Measurements from ENCODE around the gene NT5M.

The NT5M gene

DNA sequence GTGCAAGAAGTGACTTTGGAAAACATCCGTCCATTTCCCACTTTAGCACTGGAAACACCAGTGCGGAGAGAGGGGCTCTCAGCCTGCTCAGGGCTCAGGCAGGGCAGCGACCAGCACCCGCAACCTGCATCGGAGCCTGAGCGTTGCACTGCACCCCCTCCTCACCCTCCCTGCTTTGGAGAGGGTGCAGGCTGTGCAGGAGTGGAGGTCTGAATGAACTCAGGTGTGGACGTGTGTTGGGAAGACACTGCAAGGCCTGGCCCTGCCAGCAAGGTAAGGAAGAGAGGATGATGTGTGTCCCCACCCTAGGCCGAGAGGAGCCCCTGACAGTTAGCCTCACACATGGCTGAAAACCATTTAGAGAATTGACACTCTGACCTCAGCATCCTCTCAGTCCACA, 81.8 kb downstream of the NT5M start:
- H3K4me1 ChIP-seq (ENCODE audit: control insufficient read depth, low read depth, low read length): no peaks in the 10 kb centered on the region
- H3K27me3 ChIP-seq (ENCODE audit: control insufficient read depth, insufficient read depth, low read length): no peaks in the 10 kb centered on the region
- no peak overlapping the region for H3K9ac ChIP-seq (ENCODE audit: low read length)
- H3K4me3 ChIP-seq (ENCODE audit: low read length): no peak overlapping the region
- H3K9me3 ChIP-seq (ENCODE audit: control insufficient read depth, low read depth, low read length): no peaks in the 10 kb centered on the region
- no peak overlapping the region for H3K27ac ChIP-seq (ENCODE audit: low read length)
- H3K36me3 ChIP-seq (ENCODE audit: control insufficient read depth, low read depth, low read length): no peaks in the 10 kb centered on the region

DNA sequence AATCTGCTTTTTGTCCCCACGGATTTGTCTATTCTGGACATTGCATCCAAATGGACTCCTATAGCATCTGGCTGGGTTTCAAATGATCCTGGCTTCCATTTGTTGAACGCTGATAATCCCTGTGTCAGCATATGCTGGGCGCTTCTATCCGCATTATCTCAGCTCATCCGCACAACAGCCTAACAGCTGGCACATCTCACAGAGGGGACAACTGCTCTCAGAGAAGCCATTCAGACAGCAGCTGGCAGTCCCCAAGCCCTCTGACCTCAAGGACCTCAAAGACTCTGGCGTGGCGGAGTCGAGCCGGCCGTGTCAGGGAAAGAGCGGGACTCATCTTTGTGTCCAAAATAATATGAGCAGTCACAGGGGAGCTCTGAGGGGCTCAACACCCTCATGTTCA, 82.3 kb downstream of the NT5M start:
- Histone ChIP-seq H3K9me3 (ENCODE audit: control insufficient read depth, low read depth, low read length) (no peaks in the 10 kb centered on the region), H3K9ac (ENCODE audit: low read length) (no peak overlapping the region), H3K4me1 (ENCODE audit: control insufficient read depth, low read depth, low read length) (no peaks in the 10 kb centered on the region), H3K36me3 (ENCODE audit: control insufficient read depth, low read depth, low read length) (no peaks in the 10 kb centered on the region), H3K27ac (ENCODE audit: low read length) (no peak overlapping the region), H3K4me3 (ENCODE audit: low read length) (no peak overlapping the region), H3K27me3 (ENCODE audit: control insufficient read depth, insufficient read depth, low read length) (no peaks in the 10 kb centered on the region)

DNA sequence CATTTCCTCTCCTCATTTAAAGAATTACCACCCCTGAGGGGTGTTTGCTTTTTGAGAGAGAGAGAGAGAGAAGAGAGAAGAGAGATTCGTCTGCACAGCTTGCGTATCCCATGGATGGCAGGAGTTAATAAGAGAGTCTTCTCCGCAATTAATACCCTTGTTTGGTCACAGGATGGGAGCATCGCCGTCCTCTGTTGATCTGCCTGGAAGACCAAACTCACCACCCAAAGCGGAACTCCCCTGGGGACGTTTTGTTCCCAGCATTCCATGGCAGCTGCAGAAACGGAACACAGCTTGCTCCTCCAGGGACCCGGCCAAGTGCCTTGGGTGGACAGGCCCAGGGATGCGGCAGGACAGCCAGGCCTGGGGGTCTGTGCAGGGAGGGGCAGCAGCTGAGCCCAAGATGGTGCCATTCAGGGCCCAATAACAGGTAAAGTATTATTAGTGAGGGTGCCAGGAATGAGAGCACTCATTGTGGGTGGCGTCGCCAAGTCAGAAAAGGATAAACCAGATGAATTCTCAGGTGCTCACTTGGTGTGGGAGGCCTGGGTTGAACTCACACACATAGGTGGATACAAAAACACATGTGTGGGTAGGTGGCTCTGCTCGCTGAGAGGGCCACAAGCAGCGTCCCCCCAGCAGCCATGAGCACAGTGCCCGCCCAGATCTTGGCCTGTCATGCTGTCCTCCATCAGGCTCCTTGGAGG, 83.1 kb downstream of the NT5M start:
- H3K4me1 ChIP-seq (ENCODE audit: control insufficient read depth, low read depth, low read length): no peaks in the 10 kb centered on the region
- H3K9me3 ChIP-seq (ENCODE audit: control insufficient read depth, low read depth, low read length): no peaks in the 10 kb centered on the region
- H3K9ac ChIP-seq (ENCODE audit: low read length): no peak overlapping the region
- no peaks in the 10 kb centered on the region for H3K27me3 ChIP-seq (ENCODE audit: control insufficient read depth, insufficient read depth, low read length)
- no peak overlapping the region for H3K4me3 ChIP-seq (ENCODE audit: low read length)
- no peak overlapping the region for H3K27ac ChIP-seq (ENCODE audit: low read length)
- H3K36me3 ChIP-seq (ENCODE audit: control insufficient read depth, low read depth, low read length): no peaks in the 10 kb centered on the region

DNA sequence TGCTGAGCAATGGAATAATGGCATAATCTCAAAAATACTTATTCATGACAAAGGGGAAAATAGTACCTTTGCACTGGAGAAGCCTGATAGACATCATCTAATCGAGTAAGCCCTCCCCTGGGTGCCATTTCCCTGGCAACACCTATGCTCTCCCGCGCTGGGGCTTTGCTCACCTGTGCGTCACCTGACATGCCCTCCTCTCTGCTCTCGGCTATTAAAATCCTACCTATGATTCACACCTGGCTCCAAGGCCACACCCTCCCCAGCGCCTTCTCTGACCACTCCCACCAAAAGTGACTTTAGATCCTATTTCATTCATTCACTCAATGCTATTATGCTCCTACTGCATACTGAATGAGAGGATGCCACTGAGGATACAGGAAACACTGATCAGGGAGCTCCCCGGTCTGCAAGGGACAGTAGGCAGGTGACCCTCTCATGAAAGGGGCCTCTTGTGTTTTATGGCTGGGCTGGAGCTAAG, 83.9 kb downstream of the NT5M start:
- Histone ChIP-seq H3K36me3 (ENCODE audit: control insufficient read depth, low read depth, low read length) (no peaks in the 10 kb centered on the region), H3K27ac (ENCODE audit: low read length) (no peak overlapping the region), H3K9ac (ENCODE audit: low read length) (no peak overlapping the region)

DNA sequence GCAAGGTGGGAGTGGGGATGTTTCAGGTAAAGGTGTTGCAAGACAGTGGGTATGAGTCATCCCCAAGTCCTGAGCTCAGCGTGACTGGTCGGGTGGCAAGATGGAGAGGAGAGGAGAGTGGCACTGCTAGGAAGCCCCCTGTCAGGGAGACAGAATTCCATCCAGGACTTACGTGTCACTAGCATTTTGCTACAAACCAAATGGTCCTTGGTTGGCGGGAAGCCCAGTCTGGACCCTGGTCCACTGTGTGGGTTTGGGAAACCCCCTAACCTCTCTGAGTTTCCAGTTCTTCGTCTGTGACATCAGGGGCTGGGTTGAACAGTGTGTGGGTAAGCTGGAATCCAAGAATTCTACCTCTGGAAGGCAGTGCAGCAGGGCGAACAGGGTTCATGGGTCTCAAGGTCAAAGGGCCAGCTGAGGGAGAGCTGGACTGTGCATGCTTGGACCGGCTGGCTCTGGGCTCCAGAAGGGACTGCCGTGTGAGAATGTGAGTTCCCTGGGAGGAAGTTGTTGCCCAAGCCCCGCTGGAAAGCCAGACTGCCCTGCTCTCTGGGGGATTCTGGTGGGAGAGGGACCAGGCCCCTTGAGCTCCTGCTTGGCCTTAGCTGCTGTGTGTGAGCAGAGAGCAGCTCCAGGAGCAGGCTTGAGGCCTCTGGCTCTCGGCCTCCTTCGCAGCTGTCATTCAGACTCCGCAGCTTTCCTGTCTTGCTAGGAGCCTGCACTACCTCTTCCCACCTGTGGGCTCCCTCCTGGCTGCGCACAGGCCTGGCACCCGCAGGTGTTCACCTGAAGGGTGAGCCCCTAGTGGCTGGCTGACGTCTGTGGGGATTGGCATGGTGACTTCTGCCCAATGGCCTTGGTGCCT, 84.6 kb downstream of the NT5M start:
- Histone ChIP-seq H3K9ac (ENCODE audit: low read length) (no peak overlapping the region), H3K4me1 (ENCODE audit: control insufficient read depth, low read depth, low read length) (no peaks in the 10 kb centered on the region), H3K9me3 (ENCODE audit: control insufficient read depth, low read depth, low read length) (no peaks in the 10 kb centered on the region), H3K4me3 (ENCODE audit: low read length) (no peak overlapping the region), H3K27ac (ENCODE audit: low read length) (no peak overlapping the region), H3K36me3 (ENCODE audit: control insufficient read depth, low read depth, low read length) (no peaks in the 10 kb centered on the region), H3K27me3 (ENCODE audit: control insufficient read depth, insufficient read depth, low read length) (no peaks in the 10 kb centered on the region)

More for the DNA sequence above, 83.9 kb downstream of the NT5M start:
- no peaks in the 10 kb centered on the region for H3K9me3 ChIP-seq (ENCODE audit: control insufficient read depth, low read depth, low read length)
- no peaks in the 10 kb centered on the region for H3K27me3 ChIP-seq (ENCODE audit: control insufficient read depth, insufficient read depth, low read length)
- no peaks in the 10 kb centered on the region for H3K4me1 ChIP-seq (ENCODE audit: control insufficient read depth, low read depth, low read length)
- H3K4me3 ChIP-seq (ENCODE audit: low read length): no peak overlapping the region

DNA sequence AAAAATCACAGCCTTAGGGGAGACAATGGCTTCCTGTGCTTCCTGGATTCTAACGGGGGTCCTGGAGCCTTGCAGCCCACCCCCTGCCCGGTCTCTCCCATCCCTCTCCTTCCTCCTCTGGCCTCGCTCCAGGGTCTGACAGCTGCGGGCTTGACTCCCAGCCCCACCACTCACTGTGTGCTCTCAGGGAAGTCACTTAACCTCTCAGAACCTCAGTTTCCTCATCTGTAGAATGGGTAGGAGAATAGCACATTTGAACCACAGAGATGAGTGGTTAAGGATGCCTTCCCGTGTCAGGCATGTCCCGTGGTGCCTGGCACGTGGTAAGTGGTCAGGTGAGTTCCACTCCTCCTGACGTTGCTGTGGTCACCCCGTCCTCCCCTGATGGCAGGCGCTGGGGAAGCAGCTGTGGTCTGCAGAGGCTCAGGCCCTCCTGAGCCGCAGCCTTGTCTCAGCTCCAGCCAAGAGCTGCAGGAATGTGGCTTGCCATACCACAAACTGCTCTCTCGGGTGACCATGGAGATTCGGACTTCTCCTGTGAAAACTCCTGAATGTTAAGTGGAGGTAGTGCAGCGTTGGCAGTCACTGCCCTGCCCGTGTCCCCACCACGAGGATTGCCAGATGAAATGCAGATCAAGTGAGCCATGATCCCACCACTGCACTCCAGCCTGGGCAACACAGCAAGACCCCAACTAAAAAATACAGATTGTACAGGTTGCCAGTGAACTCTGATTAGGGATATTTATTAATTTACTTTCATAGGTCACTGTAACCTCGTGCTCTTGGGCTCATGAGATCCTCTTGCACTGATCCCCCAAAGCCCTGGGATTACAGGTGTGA, 85.7 kb downstream of the NT5M start:
- no peaks in the 10 kb centered on the region for H3K4me1 ChIP-seq (ENCODE audit: control insufficient read depth, low read depth, low read length)
- no peak overlapping the region for H3K27ac ChIP-seq (ENCODE audit: low read length)
- H3K9me3 ChIP-seq (ENCODE audit: control insufficient read depth, low read depth, low read length): no peaks in the 10 kb centered on the region
- H3K36me3 ChIP-seq (ENCODE audit: control insufficient read depth, low read depth, low read length): no peaks in the 10 kb centered on the region
- no peaks in the 10 kb centered on the region for H3K27me3 ChIP-seq (ENCODE audit: control insufficient read depth, insufficient read depth, low read length)
- no peak overlapping the region for H3K9ac ChIP-seq (ENCODE audit: low read length)
- no peak overlapping the region for H3K4me3 ChIP-seq (ENCODE audit: low read length)

DNA sequence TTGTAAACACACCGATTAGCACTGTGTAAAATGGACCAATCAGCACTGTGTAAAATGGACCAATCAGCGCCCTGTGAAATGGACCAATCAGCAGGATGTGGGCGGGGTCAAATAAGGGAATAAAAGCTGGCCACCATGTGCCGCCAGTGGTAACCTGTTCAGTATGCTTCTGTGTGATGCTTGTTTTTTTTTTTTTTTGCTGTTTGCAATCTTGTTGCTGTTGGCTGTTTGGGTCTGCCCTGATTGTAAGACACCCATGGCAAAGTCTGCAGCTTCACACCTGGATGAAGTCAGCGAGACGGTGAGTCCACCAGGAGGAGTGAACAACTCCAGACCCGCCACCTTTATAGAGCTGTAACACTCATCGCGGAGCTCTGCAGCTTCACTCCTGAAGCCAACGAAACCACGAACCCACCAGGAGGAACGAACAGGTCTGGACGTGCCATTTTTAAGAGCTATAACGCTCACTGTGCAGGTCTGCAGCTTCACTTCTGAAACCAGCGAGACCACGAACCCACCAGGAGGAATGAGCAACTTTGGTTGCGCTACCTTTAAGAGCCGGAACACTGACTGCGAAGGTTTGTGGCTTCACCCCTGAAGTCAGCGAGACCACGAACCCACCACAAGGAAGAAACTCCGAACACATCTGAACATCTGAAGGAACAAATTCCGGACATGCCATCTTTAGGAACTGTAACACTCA, 88.6 kb downstream of the NT5M start:
- Histone ChIP-seq H3K27ac (ENCODE audit: low read length) (no peak overlapping the region), H3K27me3 (ENCODE audit: control insufficient read depth, insufficient read depth, low read length) (no peaks in the 10 kb centered on the region), H3K9me3 (ENCODE audit: control insufficient read depth, low read depth, low read length) (no peaks in the 10 kb centered on the region), H3K36me3 (ENCODE audit: control insufficient read depth, low read depth, low read length) (no peaks in the 10 kb centered on the region), H3K4me3 (ENCODE audit: low read length) (no peak overlapping the region), H3K4me1 (ENCODE audit: control insufficient read depth, low read depth, low read length) (no peaks in the 10 kb centered on the region), H3K9ac (ENCODE audit: low read length) (no peak overlapping the region)

DNA sequence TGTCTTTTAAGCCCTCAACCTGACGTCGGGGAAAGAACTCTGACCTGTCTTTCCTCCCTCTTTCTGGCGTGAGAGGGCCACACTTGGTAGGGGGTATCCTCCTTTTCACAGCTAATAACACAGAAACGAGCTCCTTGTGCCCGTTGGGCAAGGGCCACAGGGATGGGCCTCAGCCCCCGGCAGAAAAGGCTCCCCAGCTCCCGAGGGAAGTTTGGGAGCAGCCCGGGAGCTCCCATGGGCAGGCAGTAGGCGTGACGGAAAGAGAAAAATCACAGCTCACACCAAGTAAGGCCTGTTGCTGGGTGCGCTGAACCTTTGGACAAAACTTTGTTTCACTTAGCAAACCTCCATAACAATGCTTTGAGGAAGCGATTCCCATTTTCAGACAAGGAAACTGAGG, 90.8 kb downstream of the NT5M start:
- Histone ChIP-seq H3K4me3 (ENCODE audit: low read length) (no peak overlapping the region), H3K27ac (ENCODE audit: low read length) (no peak overlapping the region), H3K36me3 (ENCODE audit: control insufficient read depth, low read depth, low read length) (no peaks in the 10 kb centered on the region), H3K9ac (ENCODE audit: low read length) (no peak overlapping the region), H3K9me3 (ENCODE audit: control insufficient read depth, low read depth, low read length) (no peaks in the 10 kb centered on the region), H3K27me3 (ENCODE audit: control insufficient read depth, insufficient read depth, low read length) (no peaks in the 10 kb centered on the region), H3K4me1 (ENCODE audit: control insufficient read depth, low read depth, low read length) (no peaks in the 10 kb centered on the region)

DNA sequence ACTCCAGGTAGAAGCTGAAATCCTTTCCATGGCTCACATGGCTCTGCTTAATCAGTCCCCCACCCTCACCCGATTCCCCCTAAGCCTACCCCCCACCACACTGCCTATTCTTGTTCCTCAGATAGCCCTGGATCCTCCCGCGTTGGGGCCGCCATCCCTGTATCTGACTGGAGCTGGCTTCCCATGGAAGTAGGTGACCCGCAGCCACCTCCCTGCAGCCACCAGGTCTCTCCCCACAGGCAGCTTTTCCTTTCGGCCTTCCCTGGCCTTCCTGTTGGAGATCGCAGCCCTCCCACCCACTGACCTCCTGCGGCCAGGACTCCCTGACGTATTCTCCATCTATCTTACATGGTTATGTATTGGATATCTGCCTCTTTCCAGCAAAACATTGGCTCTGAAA, 91.3 kb downstream of the NT5M start:
- H3K4me1 ChIP-seq (ENCODE audit: control insufficient read depth, low read depth, low read length): no peaks in the 10 kb centered on the region
- H3K27ac ChIP-seq (ENCODE audit: low read length): no peak overlapping the region
- H3K9me3 ChIP-seq (ENCODE audit: control insufficient read depth, low read depth, low read length): no peaks in the 10 kb centered on the region
- H3K36me3 ChIP-seq (ENCODE audit: control insufficient read depth, low read depth, low read length): no peaks in the 10 kb centered on the region
- no peak overlapping the region for H3K4me3 ChIP-seq (ENCODE audit: low read length)
- H3K27me3 ChIP-seq (ENCODE audit: control insufficient read depth, insufficient read depth, low read length): no peaks in the 10 kb centered on the region
- no peak overlapping the region for H3K9ac ChIP-seq (ENCODE audit: low read length)

DNA sequence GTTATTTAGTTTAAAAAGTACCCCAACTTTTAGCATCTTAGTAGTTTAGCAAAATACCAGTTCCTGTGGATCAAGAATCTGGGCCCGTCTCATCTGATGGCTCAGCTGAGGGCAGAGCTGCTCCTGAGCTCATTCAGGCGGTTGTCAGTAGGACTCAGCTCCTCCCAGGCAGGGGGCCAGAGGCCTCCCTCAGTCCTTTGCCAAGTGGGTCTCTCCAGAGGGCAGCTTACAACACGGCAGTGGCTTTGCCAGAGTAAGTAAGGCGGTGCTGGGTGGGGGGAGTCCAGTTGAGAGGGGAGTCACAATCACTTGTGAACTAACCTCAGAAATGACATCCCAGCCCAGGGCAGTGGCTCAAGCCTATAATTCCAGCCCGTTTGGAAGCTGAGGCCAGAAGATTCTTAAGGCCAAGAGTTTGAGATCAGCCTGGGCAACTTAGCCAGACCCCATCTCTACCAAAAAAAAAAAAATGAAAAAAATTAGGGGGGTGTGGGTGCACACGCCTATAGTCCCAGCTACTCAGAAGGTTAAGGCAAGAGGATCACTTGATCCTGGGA, 92.2 kb downstream of the NT5M start:
- Histone ChIP-seq H3K9me3 (ENCODE audit: control insufficient read depth, low read depth, low read length) (no peaks in the 10 kb centered on the region), H3K4me1 (ENCODE audit: control insufficient read depth, low read depth, low read length) (no peaks in the 10 kb centered on the region), H3K27me3 (ENCODE audit: control insufficient read depth, insufficient read depth, low read length) (no peaks in the 10 kb centered on the region), H3K4me3 (ENCODE audit: low read length) (no peak overlapping the region), H3K27ac (ENCODE audit: low read length) (no peak overlapping the region), H3K36me3 (ENCODE audit: control insufficient read depth, low read depth, low read length) (no peaks in the 10 kb centered on the region), H3K9ac (ENCODE audit: low read length) (no peak overlapping the region)

DNA sequence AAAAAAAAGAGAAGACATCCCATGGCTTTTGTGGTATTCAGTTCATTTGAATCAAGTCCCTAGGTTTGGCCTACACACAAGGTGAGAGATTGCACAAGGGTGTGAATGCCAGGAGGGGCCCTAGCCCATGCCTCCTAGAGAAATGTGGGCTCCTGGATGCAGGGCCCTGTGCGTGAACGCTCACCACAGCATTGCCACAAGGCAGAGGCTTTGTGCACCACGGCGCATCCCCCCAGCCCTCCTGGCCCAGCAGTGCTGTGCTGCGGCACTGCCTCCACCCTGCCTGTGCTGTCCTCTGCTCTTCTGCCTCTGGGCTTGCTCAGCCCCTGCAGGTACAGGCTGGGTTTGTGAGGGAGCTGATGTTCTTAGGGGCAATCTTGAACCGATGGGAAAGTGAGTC, 92.7 kb downstream of the NT5M start:
- Histone ChIP-seq H3K4me1 (ENCODE audit: control insufficient read depth, low read depth, low read length) (no peaks in the 10 kb centered on the region), H3K27ac (ENCODE audit: low read length) (no peak overlapping the region), H3K9me3 (ENCODE audit: control insufficient read depth, low read depth, low read length) (no peaks in the 10 kb centered on the region)

More for the DNA sequence above, 92.7 kb downstream of the NT5M start:
- no peak overlapping the region for H3K4me3 ChIP-seq (ENCODE audit: low read length)
- H3K36me3 ChIP-seq (ENCODE audit: control insufficient read depth, low read depth, low read length): no peaks in the 10 kb centered on the region
- H3K27me3 ChIP-seq (ENCODE audit: control insufficient read depth, insufficient read depth, low read length): no peaks in the 10 kb centered on the region
- no peak overlapping the region for H3K9ac ChIP-seq (ENCODE audit: low read length)

Data from iPS-18a (cell line).